ENCODE measurements around the gene RPS6KA4.
"Not testable (repeated sequence)": the region's sequence is repeated elsewhere in the genome, so short reads cannot be mapped to it uniquely, and the experiment has no call there.

RPS6KA4 gene

DNA sequence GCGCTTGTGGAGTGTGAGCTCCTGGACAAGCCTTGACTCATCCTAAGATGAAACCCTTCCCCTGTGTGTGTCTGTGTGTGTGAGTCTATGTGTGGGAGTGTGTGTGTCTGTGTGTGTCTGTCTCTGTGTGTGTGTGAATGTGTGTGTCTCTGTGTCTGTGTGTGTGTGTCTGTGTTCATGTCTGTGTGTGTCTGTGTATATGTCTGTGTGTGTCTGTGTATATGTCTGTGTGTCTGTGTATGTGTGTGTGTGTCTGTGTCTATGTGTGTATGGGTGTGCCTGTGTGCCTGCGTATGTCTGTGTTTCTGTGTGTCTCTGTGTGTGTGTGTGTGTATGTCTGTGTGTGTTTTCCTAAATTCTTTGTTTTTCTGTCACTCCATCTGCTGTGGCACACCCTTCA is 48.7 kb downstream of the RPS6KA4 start:
- H3K4me3 ChIP-seq (ENCODE audit: low read length) = no peak overlapping the region
- no peak overlapping the region for H3K9ac ChIP-seq (ENCODE audit: low read length)
- H3K9me3 ChIP-seq (ENCODE audit: control insufficient read depth, low read length) = no peaks in the 10 kb centered on the region
- H3K27me3 ChIP-seq (ENCODE audit: control insufficient read depth, insufficient read depth, low read length) = peaks cover 6% of the 10 kb centered on the region
- H3K36me3 ChIP-seq (ENCODE audit: control insufficient read depth, insufficient read depth, low read length) = no peaks in the 10 kb centered on the region
- no peaks in the 10 kb centered on the region for H3K4me1 ChIP-seq (ENCODE audit: control insufficient read depth, insufficient read depth, low read length)

DNA sequence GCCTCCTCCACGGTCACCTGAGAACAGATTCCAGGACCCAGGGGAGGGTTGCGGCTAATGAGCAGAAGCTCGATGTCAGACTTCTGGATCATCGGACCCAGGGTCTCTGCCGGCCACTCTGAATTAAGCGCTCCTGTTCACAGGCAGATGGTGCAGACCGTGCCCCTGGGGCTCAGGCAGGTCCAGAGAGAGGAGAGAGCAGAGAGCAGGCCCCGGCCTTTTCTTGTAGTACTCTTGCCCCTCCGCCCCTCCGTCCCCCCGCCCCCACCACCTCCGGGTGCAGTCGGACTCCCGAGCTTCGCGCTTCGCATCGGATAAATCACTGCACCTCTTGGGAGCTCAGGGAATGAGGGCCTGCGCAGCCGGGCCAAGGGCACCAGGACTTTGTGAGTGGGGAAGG is 50.3 kb downstream of the RPS6KA4 start:
- Histone ChIP-seq H3K27me3 (ENCODE audit: control insufficient read depth, insufficient read depth, low read length) (peaks cover 6% of the 10 kb centered on the region), H3K4me1 (ENCODE audit: control insufficient read depth, insufficient read depth, low read length) (no peaks in the 10 kb centered on the region), H3K9ac (ENCODE audit: low read length) (no peak overlapping the region), H3K4me3 (ENCODE audit: low read length) (no peak overlapping the region), H3K36me3 (ENCODE audit: control insufficient read depth, insufficient read depth, low read length) (no peaks in the 10 kb centered on the region), H3K9me3 (ENCODE audit: control insufficient read depth, low read length) (no peaks in the 10 kb centered on the region)

DNA sequence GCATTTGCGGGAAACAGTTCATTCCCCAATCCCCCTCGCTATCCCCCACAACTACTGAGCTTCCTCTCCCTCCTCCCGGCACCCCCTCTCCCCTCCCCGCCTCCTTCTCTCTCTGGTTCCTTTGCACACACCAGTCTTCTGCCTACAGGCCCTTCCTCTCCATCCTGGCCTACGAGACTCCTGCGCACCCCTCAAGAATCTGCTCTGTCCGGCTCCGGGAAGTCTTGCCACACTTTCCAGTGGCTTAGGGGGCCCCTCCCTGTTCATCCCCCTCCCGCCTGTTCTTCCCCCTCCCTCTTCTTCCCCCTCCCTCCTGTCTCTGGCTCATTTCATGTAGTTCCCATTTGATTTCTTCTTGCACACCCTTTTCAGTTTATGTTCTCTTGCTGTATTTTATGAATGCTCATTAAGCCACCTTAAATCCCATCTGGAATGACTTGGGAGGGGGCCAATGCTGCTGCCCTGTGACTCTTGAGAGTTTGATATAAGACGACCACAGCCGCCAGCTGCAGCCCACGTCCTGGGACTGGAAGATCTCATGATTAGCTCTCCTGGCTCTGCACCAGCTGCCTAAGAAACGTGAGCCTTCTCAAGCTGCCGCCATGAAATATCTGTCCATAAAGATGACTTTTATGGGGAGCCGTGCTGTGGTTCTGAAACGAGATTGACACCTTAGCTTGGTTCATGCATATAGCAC is 50.9 kb downstream of the RPS6KA4 start:
- no peaks in the 10 kb centered on the region for H3K4me1 ChIP-seq (ENCODE audit: control insufficient read depth, insufficient read depth, low read length)

DNA sequence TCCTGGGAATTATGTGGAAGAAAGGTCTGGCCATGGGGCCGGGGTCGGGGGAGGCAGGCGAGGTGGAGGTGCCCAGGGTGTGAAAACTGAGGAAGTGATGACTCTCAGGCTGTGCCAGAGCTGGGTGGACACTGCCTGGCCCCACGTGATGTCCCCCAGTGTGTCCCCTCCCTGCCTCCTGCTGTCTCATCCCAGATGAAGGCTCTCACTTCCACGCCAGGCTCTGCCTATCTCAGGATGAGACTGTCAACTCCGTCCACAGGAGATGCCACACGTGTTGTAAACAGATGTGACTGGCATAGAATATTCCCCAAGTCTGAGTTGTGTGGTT is 51.4 kb downstream of the RPS6KA4 start:
- no peaks in the 10 kb centered on the region for H3K4me1 ChIP-seq (ENCODE audit: control insufficient read depth, insufficient read depth, low read length)
- no peak overlapping the region for H3K9ac ChIP-seq (ENCODE audit: low read length)
- H3K9me3 ChIP-seq (ENCODE audit: control insufficient read depth, low read length) = no peaks in the 10 kb centered on the region
- H3K4me3 ChIP-seq (ENCODE audit: low read length) = no peak overlapping the region
- peaks cover 6% of the 10 kb centered on the region for H3K27me3 ChIP-seq (ENCODE audit: control insufficient read depth, insufficient read depth, low read length)
- H3K36me3 ChIP-seq (ENCODE audit: control insufficient read depth, insufficient read depth, low read length) = no peaks in the 10 kb centered on the region

More for the DNA sequence above, 50.9 kb downstream of the RPS6KA4 start:
- Histone ChIP-seq H3K9ac (ENCODE audit: low read length) (no peak overlapping the region), H3K4me3 (ENCODE audit: low read length) (no peak overlapping the region), H3K27me3 (ENCODE audit: control insufficient read depth, insufficient read depth, low read length) (peaks cover 6% of the 10 kb centered on the region), H3K9me3 (ENCODE audit: control insufficient read depth, low read length) (no peaks in the 10 kb centered on the region), H3K36me3 (ENCODE audit: control insufficient read depth, insufficient read depth, low read length) (no peaks in the 10 kb centered on the region)

DNA sequence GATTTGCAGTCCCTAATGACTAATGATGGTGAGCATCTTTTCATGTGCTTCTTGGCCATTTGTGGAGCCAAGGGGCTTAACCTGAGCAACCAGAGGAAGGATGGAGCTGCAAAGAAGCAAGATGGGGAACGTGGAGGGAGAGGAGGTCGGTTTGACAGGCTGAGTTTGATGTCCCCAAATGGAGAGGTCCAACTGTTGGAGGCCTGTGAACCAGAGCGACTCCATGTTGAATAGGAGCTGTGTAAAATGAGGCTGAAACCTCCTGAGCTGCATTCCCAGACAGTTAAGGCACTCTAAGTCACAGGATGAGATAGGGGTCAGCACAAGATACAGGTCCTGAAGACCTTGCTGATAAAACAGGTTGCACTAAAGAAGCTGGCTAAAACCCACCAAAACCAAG is 54.5 kb downstream of the RPS6KA4 start:
- H3K4me1 ChIP-seq (ENCODE audit: control insufficient read depth, insufficient read depth, low read length) = no peaks in the 10 kb centered on the region
- peaks cover 6% of the 10 kb centered on the region for H3K27me3 ChIP-seq (ENCODE audit: control insufficient read depth, insufficient read depth, low read length)
- H3K36me3 ChIP-seq (ENCODE audit: control insufficient read depth, insufficient read depth, low read length) = no peaks in the 10 kb centered on the region
- no peak overlapping the region for H3K9ac ChIP-seq (ENCODE audit: low read length)
- H3K4me3 ChIP-seq (ENCODE audit: low read length) = no peak overlapping the region
- H3K9me3 ChIP-seq (ENCODE audit: control insufficient read depth, low read length) = no peaks in the 10 kb centered on the region

DNA sequence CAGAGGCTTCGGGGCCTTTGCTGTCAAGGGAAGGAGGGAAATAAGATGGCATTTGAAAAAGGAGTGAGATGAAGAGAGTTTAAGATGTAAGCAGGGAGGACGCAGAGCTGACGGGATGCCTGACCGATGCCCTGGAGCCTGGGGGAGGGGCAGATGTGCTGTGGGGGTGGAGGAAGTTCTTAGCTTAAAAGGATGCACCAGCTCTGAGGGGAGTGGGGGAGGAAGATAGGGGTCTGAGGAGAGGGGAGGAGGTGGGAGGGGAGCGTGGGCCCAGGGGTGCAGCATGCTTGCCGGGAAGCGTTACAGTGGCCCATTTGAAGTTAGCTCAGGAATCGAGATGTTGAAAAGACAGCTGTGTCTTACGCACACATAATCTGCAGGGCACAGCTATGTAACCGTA is 56.3 kb downstream of the RPS6KA4 start:
- Histone ChIP-seq H3K9ac (ENCODE audit: low read length) (no peak overlapping the region), H3K4me1 (ENCODE audit: control insufficient read depth, insufficient read depth, low read length) (no peaks in the 10 kb centered on the region), H3K27me3 (ENCODE audit: control insufficient read depth, insufficient read depth, low read length) (peaks cover 6% of the 10 kb centered on the region), H3K4me3 (ENCODE audit: low read length) (no peak overlapping the region), H3K36me3 (ENCODE audit: control insufficient read depth, insufficient read depth, low read length) (no peaks in the 10 kb centered on the region), H3K9me3 (ENCODE audit: control insufficient read depth, low read length) (no peaks in the 10 kb centered on the region)

DNA sequence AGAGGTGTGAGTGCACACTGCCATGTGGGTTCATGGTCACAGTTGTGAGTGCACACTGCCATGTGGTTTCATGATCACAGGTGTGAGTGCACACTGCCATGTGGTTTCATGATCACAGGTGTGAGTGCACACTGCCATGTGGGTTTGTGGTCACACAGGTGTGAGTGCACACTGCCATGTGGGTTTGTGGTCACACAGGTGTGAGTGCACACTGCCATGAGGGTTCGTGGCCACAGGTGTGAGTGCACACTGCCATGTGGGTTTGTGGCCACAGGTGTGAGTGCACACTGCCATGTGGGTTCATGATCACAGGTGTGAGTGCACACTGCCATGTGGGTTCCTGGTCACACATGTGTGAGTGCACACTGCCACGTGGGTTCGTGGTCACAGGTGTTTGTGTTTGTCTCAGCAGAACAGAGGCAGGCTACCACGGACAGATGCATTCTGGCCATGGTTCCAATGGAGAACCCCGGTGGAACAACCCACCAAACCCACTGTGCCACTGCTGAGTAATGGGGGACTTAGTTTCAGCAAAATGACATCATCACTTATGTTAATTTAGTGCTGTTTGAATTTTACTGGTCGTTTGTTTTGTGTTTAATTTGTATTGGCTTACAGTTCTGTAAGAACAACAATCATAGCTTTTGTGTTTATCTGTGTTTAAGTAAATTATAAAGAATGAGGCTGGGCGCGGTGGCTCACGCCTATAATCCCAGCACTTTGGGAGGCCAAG is 57.2 kb downstream of the RPS6KA4 start:
- Histone ChIP-seq H3K4me3 (ENCODE audit: low read length) (no peak overlapping the region), H3K9ac (ENCODE audit: low read length) (no peak overlapping the region)

DNA sequence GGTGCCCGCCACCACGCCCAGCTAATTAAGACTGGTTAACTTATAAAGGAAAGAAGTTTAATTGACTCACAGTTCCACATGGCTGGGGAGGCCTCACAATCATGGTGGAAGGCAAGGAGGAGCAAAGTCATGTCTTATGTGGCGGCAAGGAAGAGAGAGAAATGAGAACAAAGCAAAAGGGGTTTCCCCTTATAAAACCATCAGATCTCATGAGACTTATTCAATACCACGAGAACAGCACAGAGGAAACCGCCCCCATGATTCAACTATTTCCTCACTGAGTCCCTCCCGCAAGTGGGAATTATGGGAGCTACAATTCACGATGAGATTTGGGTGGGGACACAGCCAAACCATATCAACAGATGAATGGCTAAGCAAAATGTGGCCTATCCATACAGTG is 59.3 kb downstream of the RPS6KA4 start:
- H3K36me3 ChIP-seq (ENCODE audit: control insufficient read depth, insufficient read depth, low read length); H3K9ac ChIP-seq (ENCODE audit: low read length); H3K4me3 ChIP-seq (ENCODE audit: low read length); H3K9me3 ChIP-seq (ENCODE audit: control insufficient read depth, low read length); H3K27me3 ChIP-seq (ENCODE audit: control insufficient read depth, insufficient read depth, low read length); H3K4me1 ChIP-seq (ENCODE audit: control insufficient read depth, insufficient read depth, low read length): not testable (repeated sequence)

More for the DNA sequence above, 57.2 kb downstream of the RPS6KA4 start:
- Histone ChIP-seq H3K36me3 (ENCODE audit: control insufficient read depth, insufficient read depth, low read length) (no peaks in the 10 kb centered on the region), H3K27me3 (ENCODE audit: control insufficient read depth, insufficient read depth, low read length) (peaks cover 1% of the 10 kb centered on the region), H3K4me1 (ENCODE audit: control insufficient read depth, insufficient read depth, low read length) (no peaks in the 10 kb centered on the region), H3K9me3 (ENCODE audit: control insufficient read depth, low read length) (no peaks in the 10 kb centered on the region)

DNA sequence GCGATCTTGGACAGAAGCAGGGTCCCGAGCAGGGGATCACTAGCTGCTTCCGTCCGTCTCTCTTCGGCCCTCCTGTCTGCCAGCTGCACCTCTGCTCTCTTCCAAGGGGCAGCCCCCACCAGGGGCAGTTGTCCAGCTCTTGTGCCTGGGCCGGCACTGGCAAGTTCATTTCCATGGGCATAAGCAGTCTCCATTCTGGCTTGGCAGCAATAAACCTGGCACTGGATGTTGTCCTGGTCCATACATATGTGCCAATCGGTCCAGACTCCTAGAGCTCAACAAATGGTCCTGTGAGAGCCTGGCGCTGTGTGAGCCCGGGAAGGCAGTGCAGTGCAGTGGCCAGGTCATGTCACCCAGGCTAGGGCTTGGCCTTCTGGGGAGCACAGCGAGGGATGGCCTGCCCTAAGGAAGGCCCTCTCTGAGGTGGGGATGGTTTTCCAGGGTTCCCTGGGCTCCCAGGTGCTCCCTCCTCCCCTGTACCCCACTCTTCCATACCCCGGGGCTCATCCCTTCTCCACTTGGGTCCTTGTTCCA is 60.4 kb downstream of the RPS6KA4 start:
- Histone ChIP-seq H3K4me1 (ENCODE audit: control insufficient read depth, insufficient read depth, low read length) (no peaks in the 10 kb centered on the region), H3K4me3 (ENCODE audit: low read length) (no peak overlapping the region), H3K27me3 (ENCODE audit: control insufficient read depth, insufficient read depth, low read length) (no peaks in the 10 kb centered on the region), H3K9me3 (ENCODE audit: control insufficient read depth, low read length) (no peaks in the 10 kb centered on the region), H3K36me3 (ENCODE audit: control insufficient read depth, insufficient read depth, low read length) (no peaks in the 10 kb centered on the region), H3K9ac (ENCODE audit: low read length) (no peak overlapping the region)

DNA sequence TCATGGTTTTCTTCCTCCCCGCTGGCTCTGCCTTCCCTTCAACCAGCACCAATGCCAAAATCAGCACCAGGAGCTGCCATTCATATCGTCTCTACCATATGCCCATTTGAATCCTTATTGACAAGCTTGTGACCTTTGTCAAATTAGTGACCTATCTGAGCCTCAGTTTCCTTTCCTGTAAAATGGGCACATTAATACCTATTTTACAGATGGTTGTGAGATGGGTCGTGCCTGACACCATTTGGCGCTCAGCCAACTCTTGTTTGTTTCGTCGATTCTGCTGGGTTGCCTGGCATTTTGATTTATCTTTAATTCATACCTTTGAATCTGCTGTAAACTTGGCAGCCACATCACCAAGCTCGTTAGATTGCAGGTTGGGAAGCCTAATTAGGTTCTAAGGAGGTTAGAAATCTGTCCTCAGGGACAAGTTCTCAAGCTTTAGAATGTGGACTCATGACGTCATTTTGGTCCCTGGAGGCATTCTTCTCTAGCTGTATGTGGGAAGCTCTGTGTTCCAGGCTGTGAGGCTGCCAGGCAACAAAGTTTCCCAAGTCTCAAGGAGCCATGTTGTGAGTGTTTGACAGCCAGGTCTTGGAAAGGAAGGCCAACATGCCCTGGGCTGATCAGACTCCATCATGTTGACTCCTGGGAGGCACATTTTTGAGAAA is 61.0 kb downstream of the RPS6KA4 start:
- Histone ChIP-seq H3K27me3 (ENCODE audit: control insufficient read depth, insufficient read depth, low read length) (no peaks in the 10 kb centered on the region), H3K9me3 (ENCODE audit: control insufficient read depth, low read length) (no peaks in the 10 kb centered on the region), H3K9ac (ENCODE audit: low read length) (no peak overlapping the region), H3K36me3 (ENCODE audit: control insufficient read depth, insufficient read depth, low read length) (no peaks in the 10 kb centered on the region), H3K4me3 (ENCODE audit: low read length) (no peak overlapping the region), H3K4me1 (ENCODE audit: control insufficient read depth, insufficient read depth, low read length) (no peaks in the 10 kb centered on the region)

Data from mucosa of stomach (tissue), 1 donor.